ENCODE measurements around the gene C2orf72.
"Not testable (repeated sequence)": the region's sequence is repeated elsewhere in the genome, so short reads cannot be mapped to it uniquely, and the experiment has no call there.

C2orf72 gene

GRCh38 chr2:231015926-231016325, 21.4 kb upstream of the C2orf72 start:
- DNase-seq = no peak

- no peak for DNase-seq
These were observed 20.6 kb upstream of the C2orf72 start for GRCh38 chr2:231016566-231017230.

GRCh38 chr2:231017231-231017598, 20.1 kb upstream of the C2orf72 start:
- no peak for DNase-seq

- no peak for DNase-seq
These were observed 19.1 kb upstream of the C2orf72 start for GRCh38 chr2:231018184-231018583.

GRCh38 chr2:231025059-231025458, 12.3 kb upstream of the C2orf72 start:
- not testable (repeated sequence) for DNase-seq

- no peak for DNase-seq
These were observed 8.4 kb upstream of the C2orf72 start for GRCh38 chr2:231028889-231029288.

GRCh38 chr2:231029563-231029962, 7.8 kb upstream of the C2orf72 start:
- no peak for DNase-seq

GRCh38 chr2:231030725-231031124, 6.6 kb upstream of the C2orf72 start:
- no peak for DNase-seq

- DNase-seq = no peak
These were observed 4.7 kb upstream of the C2orf72 start for GRCh38 chr2:231032575-231033140.

GRCh38 chr2:231033147-231034132, 3.9 kb upstream of the C2orf72 start:
- no peak for DNase-seq

GRCh38 chr2:231034291-231034882, 2.9 kb upstream of the C2orf72 start:
- no peak for DNase-seq

- DNase-seq = no peak
These were observed 1.2 kb upstream of the C2orf72 start for GRCh38 chr2:231036131-231036530.

- no peak for DNase-seq
These were observed 681 bp upstream of the C2orf72 start for GRCh38 chr2:231036578-231037106.

- DNase-seq = no peak
These were observed 584 bp downstream of the C2orf72 start for GRCh38 chr2:231037731-231038482.

GRCh38 chr2:231038483-231039293, 1.4 kb downstream of the C2orf72 start:
- DNase-seq = no peak

- DNase-seq = no peak
These were observed 2.0 kb downstream of the C2orf72 start for GRCh38 chr2:231039294-231039664.

- no peak for DNase-seq
These were observed 2.6 kb downstream of the C2orf72 start for GRCh38 chr2:231039821-231040364.

- no peak for DNase-seq
These were observed 3.9 kb downstream of the C2orf72 start for GRCh38 chr2:231041061-231041689.

GRCh38 chr2:231043796-231044195, 6.5 kb downstream of the C2orf72 start:
- no peak for DNase-seq

- DNase-seq = no peak
These were observed 9.6 kb downstream of the C2orf72 start for GRCh38 chr2:231046916-231047273.
